PC-3 (cell line): ENCODE results near the gene TWNK. TPM values are rescaled to one million over a fixed set of nuclear protein-coding genes. Genes with fewer than 3 reads are reported as not detected.

Source experiments
- ATAC-seq: fragments of 200-7000 bp; cut with Tn5 transposase; 2 replicates; pipeline ENCODE4 v1.9.1; 2020; ENCODE audit warnings: mild to moderate bottlenecking, moderate library complexity
- BruUV-seq: library from RNA; stranded (reverse); fragments of 400-500 nt; replicated peaks from 2 replicates; lab custom pipeline; 2021; lab: Mats Ljungman, UMichigan
- CTCF ChIA-PET: fragments of 300-600 bp; sonication (Branson Sonifier 250); formaldehyde crosslinking; loops from one replicate; lab custom pipeline; 2022; ENCODE audit warnings: antibody characterized with exemption; lab: Charles Lee
- POLR2A ChIA-PET: fragments of 300-600 bp; sonication (Branson Sonifier 250); formaldehyde crosslinking; loops from one replicate; lab custom pipeline; 2022; ENCODE audit warnings: antibody characterized with exemption; ENCODE audit not compliant: unreplicated experiment; lab: Charles Lee
- DNase-seq: peaks from one replicate; pipeline ENCODE4 v3.0.0-alpha.2; 2015
- H2AFZ ChIP-seq: fragments of 300-600 bp; sonication (generic); 2 replicates; pipeline ENCODE4 v1.6.0; 2016; ENCODE audit warnings: antibody characterized with exemption, low read length
- H3F3A ChIP-seq: fragments of 300-600 bp; sonication (generic); one replicate; pipeline ENCODE4 v1.6.0; 2017; ENCODE audit warnings: antibody characterized with exemption, low read length, control low read depth, mild to moderate bottlenecking; ENCODE audit not compliant: unreplicated experiment
- H3K27ac ChIP-seq: fragments of 300-600 bp; sonication (generic); 2 replicates; pipeline ENCODE4 v1.5.1; 2016; ENCODE audit warnings: mild to moderate bottlenecking, low read length
- H3K27me3 ChIP-seq: fragments of 300-600 bp; sonication (generic); 2 replicates; pipeline ENCODE4 v1.6.1; 2016; ENCODE audit warnings: low read length, mixed read lengths
- H3K36me3 ChIP-seq: fragments of 300-600 bp; sonication (generic); 2 replicates; pipeline ENCODE4 v1.6.1; 2016; ENCODE audit warnings: low read depth, mixed run types, low read length, mixed read lengths
- H3K4me1 ChIP-seq: fragments of 300-600 bp; sonication (generic); 2 replicates; pipeline ENCODE4 v1.5.1; 2016; ENCODE audit warnings: low read length; ENCODE audit not compliant: insufficient read depth
- H3K4me2 ChIP-seq: fragments of 300-600 bp; sonication (generic); 2 replicates; pipeline ENCODE4 v1.6.0; 2016; ENCODE audit warnings: low read length
- H3K4me3 ChIP-seq: fragments of 300-600 bp; sonication (generic); 2 replicates; pipeline ENCODE4 v1.5.1; 2016; ENCODE audit warnings: mild to moderate bottlenecking, low read length, mixed read lengths
- H3K79me2 ChIP-seq: fragments of 300-600 bp; sonication (generic); 2 replicates; pipeline ENCODE4 v1.6.1; 2017; ENCODE audit warnings: low read length, mixed read lengths
- H3K9ac ChIP-seq: fragments of 300-600 bp; sonication (generic); 2 replicates; pipeline ENCODE4 v1.6.0; 2016; ENCODE audit warnings: mild to moderate bottlenecking, low read length
- H3K9me2 ChIP-seq: fragments of 300-600 bp; sonication (generic); replicated peaks from 2 replicates; pipeline ENCODE4 v1.6.1; 2016; ENCODE audit warnings: mixed run types, low read length, mixed read lengths
- H3K9me3 ChIP-seq: fragments of 300-600 bp; sonication (generic); 2 replicates; pipeline ENCODE4 v1.6.1; 2016; ENCODE audit warnings: low read length, mixed read lengths
- H4K20me1 ChIP-seq: fragments of 300-600 bp; sonication (generic); 2 replicates; pipeline ENCODE4 v1.6.1; 2016; ENCODE audit warnings: low read length, mixed read lengths
- CTCF ChIP-seq: fragments of 300-600 bp; sonication (generic); conservative IDR thresholded peaks from 2 replicates; pipeline ENCODE4 v1.5.1; 2017; ENCODE audit warnings: antibody characterized with exemption, low read depth, mild to moderate bottlenecking, low read length
- EZH2 ChIP-seq: fragments of 300-600 bp; sonication (generic); IDR thresholded peaks from one replicate; pipeline ENCODE4 v1.6.1; 2017; ENCODE audit warnings: antibody characterized with exemption, mild to moderate bottlenecking, low read length; ENCODE audit not compliant: unreplicated experiment
- EZH2phosphoT487 ChIP-seq: fragments of 300-600 bp; sonication (generic); IDR thresholded peaks from 2 replicates; pipeline ENCODE4 v1.6.1; 2018; ENCODE audit warnings: mild to moderate bottlenecking, antibody characterized with exemption, low read length, borderline replicate concordance
- intact Hi-C: fragments of 100-400 bp; cut with micrococcal nuclease; formaldehyde crosslinking; loops from 2 replicates; pipeline ENCODE4 v1.9.0; 2023
- total RNA-seq: library from RNA; depleted of rRNA; stranded (reverse); fragments of >200 nt; gene quantifications from 2 replicates; pipeline ENCODE4 v1.2.3, GENCODE V29; 2014

Gene TWNK
- total RNA-seq, 1 experiment from 2014 or later = 7.5 TPM

GRCh38 chr10:101011517-101012423, 24.4 kb downstream of the TWNK start:
- no peak; the same call in 1 of the 2 replicates for ATAC-seq

DNA sequence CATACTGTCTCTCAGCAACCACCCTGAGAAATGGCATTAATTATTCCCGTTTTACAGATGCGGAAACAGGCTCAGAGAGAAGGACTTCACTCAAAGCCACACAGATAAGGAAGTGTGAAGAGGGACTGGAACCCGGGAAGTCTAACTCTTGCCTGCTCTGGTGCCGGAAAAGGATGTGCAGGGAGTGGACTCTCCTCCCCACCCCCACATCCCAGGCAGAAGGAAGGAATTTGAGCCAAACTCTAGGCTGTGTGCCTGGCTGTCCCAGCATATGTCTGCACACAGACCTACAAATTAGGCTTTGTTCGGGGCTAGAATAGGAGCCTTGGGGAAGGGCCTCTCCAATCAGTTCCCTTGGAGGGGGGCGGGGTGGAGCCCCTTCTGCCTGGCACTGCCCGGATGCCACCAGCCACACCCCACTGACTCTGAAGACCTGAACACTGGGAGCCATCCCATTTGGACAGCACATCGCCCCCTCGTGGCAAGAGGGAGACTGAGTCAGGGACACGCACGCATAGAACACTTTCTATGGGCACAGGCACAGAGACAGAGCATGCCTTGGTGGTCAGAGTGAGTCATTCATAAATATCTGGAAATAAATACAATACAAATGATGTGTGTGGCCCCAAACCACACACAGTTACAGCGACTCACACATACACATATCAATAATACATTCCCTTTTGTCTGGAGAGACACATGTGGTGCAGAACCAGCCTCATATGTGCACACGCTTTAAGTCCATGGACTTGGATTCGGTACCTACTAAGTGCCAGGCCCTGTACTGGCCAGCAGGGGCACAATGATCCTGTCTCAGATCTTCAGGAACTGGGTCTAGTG, 25.4 kb downstream of the TWNK start:
- no peaks in the 10 kb centered on the region for H3K27me3 ChIP-seq
- H3K9ac ChIP-seq = no peak overlapping the region
- no peaks in the 10 kb centered on the region for H3K36me3 ChIP-seq
- TF ChIP-seq EZH2 (no peak), EZH2phosphoT487 (no peak), CTCF (peak; percentile 75)
- H3K4me3 ChIP-seq = no peak overlapping the region; the same call in 1 of the 2 replicates
- peak; percentile 84 for DNase-seq
- no peaks in the 10 kb centered on the region for H4K20me1 ChIP-seq
- H3K27ac ChIP-seq = peak overlapping the region; percentile 29
- CTCF ChIA-PET = no interaction called here
- no peaks in the 10 kb centered on the region for H3K79me2 ChIP-seq
- no peaks in the 10 kb centered on the region for H3K9me3 ChIP-seq
- H3K4me1 ChIP-seq = peaks cover 29% of the 10 kb centered on the region
- peak; percentile 68 for ATAC-seq
- H2AFZ ChIP-seq = peak overlapping the region; percentile 38; the same call in 1 of the 2 replicates
- BruUV-seq = no TSS peak
- H3F3A ChIP-seq = no peaks in the 10 kb centered on the region
- POLR2A ChIA-PET = no interaction called here
- intact Hi-C loops = loop anchor here (1.0 kb wide), 1 partner anchor 14 kb away; no protein-coding TSS in a partner anchor
- H3K9me2 ChIP-seq = no peaks in the 10 kb centered on the region
- H3K4me2 ChIP-seq = peak overlapping the region; percentile 33

More at GRCh38 chr10:101011517-101012423, 24.4 kb downstream of the TWNK start:
- peaks cover 29% of the 10 kb centered on the region for H3K4me1 ChIP-seq
- H3K27me3 ChIP-seq = no peaks in the 10 kb centered on the region
- DNase-seq = peak; percentile 40
- H3K4me2 ChIP-seq = peak overlapping the region; percentile 33
- H2AFZ ChIP-seq = peak overlapping the region; percentile 38; the same call in 1 of the 2 replicates
- intact Hi-C loops = no loop called here
- 0 out of 2 replicates have a peak, but pooled peaks have one; percentile 31 for TF ChIP-seq CTCF
- no peak for TF ChIP-seq EZH2
- no peaks in the 10 kb centered on the region for H3K79me2 ChIP-seq
- no peaks in the 10 kb centered on the region for H3F3A ChIP-seq
- ChIA-PET CTCF (interaction anchor here (0.5 to 2.2 kb wide), 3 partner anchors 14 to 129 kb away, joined by 5 to 16 read pairs (median 6); no protein-coding TSS in a partner anchor), POLR2A (no interaction called here)
- peak overlapping the region; percentile 29; the same call in 1 of the 2 replicates for H3K27ac ChIP-seq
- no peaks in the 10 kb centered on the region for H3K9me2 ChIP-seq
- H3K4me3 ChIP-seq = no peak overlapping the region
- H3K9me3 ChIP-seq = no peaks in the 10 kb centered on the region
- H3K36me3 ChIP-seq = no peaks in the 10 kb centered on the region
- H3K9ac ChIP-seq = no peak overlapping the region
- H4K20me1 ChIP-seq = no peaks in the 10 kb centered on the region
- BruUV-seq = no TSS peak
